Upper lobe of left lung (tissue), 6 donors: ENCODE data around the gene CTTN. TPM values are rescaled to one million over a fixed set of nuclear protein-coding genes. Genes with fewer than 3 reads are reported as not detected.

Source experiments
- ATAC-seq, 2 donors: fragments of 200-7000 bp; cut with Tn5 transposase; one replicate each; pipeline ENCODE4 v1.9.1; 2022; ENCODE audit warnings: mild to moderate bottlenecking in 2 of 2, moderate library complexity in 2 of 2; ENCODE audit not compliant: low FRiP score in 2 of 2
- DNase-seq, 2 donors: peaks; one replicate each; pipeline ENCODE4 v3.0.0-alpha.2; 2019 to 2020
- H3K27ac ChIP-seq, 4 donors: fragments of 200-600 bp; sonication (generic); one replicate each; pipeline ENCODE4 v1.5.1; 2016 to 2019
- H3K27me3 ChIP-seq, 4 donors: fragments of 200-600 bp; sonication (generic); one replicate each; pipeline ENCODE4 v1.5.1; 2017 to 2019
- H3K36me3 ChIP-seq, 4 donors: fragments of 200-600 bp; sonication (generic); one replicate each; pipeline ENCODE4 v1.5.1; 2016 to 2019
- H3K4me1 ChIP-seq, 4 donors: fragments of 200-600 bp; sonication (generic); one replicate each; pipeline ENCODE4 v1.5.1; 2018 to 2019
- H3K4me3 ChIP-seq, 4 donors: fragments of 200-600 bp; sonication (generic); one replicate each; pipeline ENCODE4 v1.5.1; 2017 to 2019; ENCODE audit warnings: mild to moderate bottlenecking in 2 of 4, moderate library complexity in 1 of 4
- H3K9me3 ChIP-seq, 4 donors: fragments of 200-600 bp; sonication (generic); one replicate each; pipeline ENCODE4 v1.5.1; 2018 to 2019
- EP300 ChIP-seq, 4 donors: sonication (generic); formaldehyde crosslinking; IDR thresholded peaks; one replicate each; pipeline ENCODE4 v1.5.1; 2017; ENCODE audit warnings: antibody characterized with exemption in 4 of 4, control low read depth in 2 of 4
- POLR2A ChIP-seq, 4 donors: fragments of 450-650 bp; IDR thresholded peaks; one replicate each; pipeline ENCODE4 v1.5.1; 2016 to 2017; ENCODE audit warnings: antibody characterized with exemption in 4 of 4, mild to moderate bottlenecking in 2 of 4
- POLR2AphosphoS5 ChIP-seq, 2 donors: sonication (generic); formaldehyde crosslinking; IDR thresholded peaks; one replicate each; pipeline ENCODE4 v1.5.1; 2017; ENCODE audit warnings: antibody characterized with exemption in 2 of 2
- WGBS, 2 donors: methylation state at CpG; one replicate each; pipeline ENCODE4 v1.1.5; 2017 to 2018; 5-methylcytosine and 5-hydroxymethylcytosine counted together
- total RNA-seq, 6 donors: library from RNA; depleted of rRNA in 4 of 6; stranded (reverse); fragments of >200 nt in 4 of 6; gene quantifications; one replicate each; pipeline versions ENCODE4 v1.1.0 to v1.2.1, GENCODE V29; 2016 to 2021
- TF ChIP-seq, protein P1 (sequence below), 6 experiments: fragments of 450-650 bp in 4 of 6; fragments of 200-600 bp in 2 of 6; sonication (generic) in 2 of 6; IDR thresholded peaks; one replicate each; pipeline ENCODE4 v1.5.1; 2016 to 2019; ENCODE audit warnings: antibody characterized with exemption in 6 of 6
- donor health status: DM: no; HTN: no; CAD: no; lungs with moderate emphysema.
- donor health status: DM: no; HTN: yes; CAD: no; lungs with severe emphysema.

Gene CTTN
- total RNA-seq, 6 donors from 2014 or later, result 175 to 413 (median 218) TPM

- WGBS, 2 donors, result 84 to 92% methylated on average over 6 of the region's 6 CpGs
These were observed 78.8 kb downstream of the CTTN start for GRCh38 chr11:70477176-70477575.

GRCh38 chr11:70477609-70478008, 79.3 kb downstream of the CTTN start:
- Histone ChIP-seq H3K4me3 (no peak overlapping the region), H3K9me3 (no peaks in the 10 kb centered on the region), H3K27me3 (no peaks in the 10 kb centered on the region), H3K4me1 (peaks cover 0 to 8% (median 1%) of the 10 kb centered on the region in 4 donors), H3K36me3 (no peaks in the 10 kb centered on the region), H3K27ac (no peak overlapping the region)
- ATAC-seq, result no peak
- 62 to 75% methylated on average over 6 to 10 of the region's 10 CpGs for WGBS, 2 donors
- no peak for DNase-seq
- TF ChIP-seq POLR2AphosphoS5 (IDR thresholded peaks at IDR 0.05) (no peak), POLR2A (IDR thresholded peaks at IDR 0.05) (no peak), EP300 (IDR thresholded peaks at IDR 0.05) (no peak)
- TF ChIP-seq, protein P1, sequence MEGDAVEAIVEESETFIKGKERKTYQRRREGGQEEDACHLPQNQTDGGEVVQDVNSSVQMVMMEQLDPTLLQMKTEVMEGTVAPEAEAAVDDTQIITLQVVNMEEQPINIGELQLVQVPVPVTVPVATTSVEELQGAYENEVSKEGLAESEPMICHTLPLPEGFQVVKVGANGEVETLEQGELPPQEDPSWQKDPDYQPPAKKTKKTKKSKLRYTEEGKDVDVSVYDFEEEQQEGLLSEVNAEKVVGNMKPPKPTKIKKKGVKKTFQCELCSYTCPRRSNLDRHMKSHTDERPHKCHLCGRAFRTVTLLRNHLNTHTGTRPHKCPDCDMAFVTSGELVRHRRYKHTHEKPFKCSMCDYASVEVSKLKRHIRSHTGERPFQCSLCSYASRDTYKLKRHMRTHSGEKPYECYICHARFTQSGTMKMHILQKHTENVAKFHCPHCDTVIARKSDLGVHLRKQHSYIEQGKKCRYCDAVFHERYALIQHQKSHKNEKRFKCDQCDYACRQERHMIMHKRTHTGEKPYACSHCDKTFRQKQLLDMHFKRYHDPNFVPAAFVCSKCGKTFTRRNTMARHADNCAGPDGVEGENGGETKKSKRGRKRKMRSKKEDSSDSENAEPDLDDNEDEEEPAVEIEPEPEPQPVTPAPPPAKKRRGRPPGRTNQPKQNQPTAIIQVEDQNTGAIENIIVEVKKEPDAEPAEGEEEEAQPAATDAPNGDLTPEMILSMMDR (IDR thresholded peaks at IDR 0.05), result no peak

More at GRCh38 chr11:70477176-70477575, 78.8 kb downstream of the CTTN start:
- no peaks in the 10 kb centered on the region for H3K9me3 ChIP-seq
- no peak for DNase-seq
- TF ChIP-seq POLR2A (IDR thresholded peaks at IDR 0.05) (no peak), POLR2AphosphoS5 (IDR thresholded peaks at IDR 0.05) (no peak), EP300 (IDR thresholded peaks at IDR 0.05) (no peak)
- TF ChIP-seq, protein P1 (IDR thresholded peaks at IDR 0.05), result no peak
- no peaks in the 10 kb centered on the region for H3K27me3 ChIP-seq
- H3K27ac ChIP-seq, result no peak overlapping the region
- ATAC-seq, result no peak
- no peaks in the 10 kb centered on the region for H3K36me3 ChIP-seq
- peaks cover 0 to 6% (median 0%) of the 10 kb centered on the region in 4 donors for H3K4me1 ChIP-seq
- H3K4me3 ChIP-seq, result no peak overlapping the region

GRCh38 chr11:70478166-70478890, 80.0 kb downstream of the CTTN start:
- no peak for ATAC-seq
- WGBS, 2 donors, result 90 to 93% methylated on average over 6 to 11 of the region's 11 CpGs
- Histone ChIP-seq H3K27ac (no peak overlapping the region), H3K36me3 (no peaks in the 10 kb centered on the region), H3K27me3 (no peaks in the 10 kb centered on the region), H3K4me3 (no peak overlapping the region), H3K9me3 (no peaks in the 10 kb centered on the region), H3K4me1 (peaks cover 0 to 12% (median 5%) of the 10 kb centered on the region in 4 donors)
- DNase-seq, result no peak
- TF ChIP-seq, protein P1 (IDR thresholded peaks at IDR 0.05), result no peak
- TF ChIP-seq POLR2A (IDR thresholded peaks at IDR 0.05) (no peak), EP300 (IDR thresholded peaks at IDR 0.05) (no peak), POLR2AphosphoS5 (IDR thresholded peaks at IDR 0.05) (no peak)

GRCh38 chr11:70480711-70481110, 82.4 kb downstream of the CTTN start:
- 83% methylated on average over 1 to 3 of the region's 3 CpGs for WGBS, 2 donors
- TF ChIP-seq, protein P1 (IDR thresholded peaks at IDR 0.05), result no peak
- TF ChIP-seq POLR2AphosphoS5 (IDR thresholded peaks at IDR 0.05), result no peak
- Histone ChIP-seq H3K9me3 (no peaks in the 10 kb centered on the region), H3K4me1 (peaks cover 0 to 17% (median 5%) of the 10 kb centered on the region in 4 donors), H3K27me3 (no peaks in the 10 kb centered on the region), H3K27ac (no peak overlapping the region), H3K4me3 (no peak overlapping the region), H3K36me3 (no peaks in the 10 kb centered on the region)
- ATAC-seq (no peak), DNase-seq (no peak)
